Hepatocyte (in vitro differentiated cells): ENCODE measurements around the gene FIGNL2. TPM values are rescaled to one million over a fixed set of nuclear protein-coding genes. Genes with fewer than 3 reads are reported as not detected.

ENCODE experiments used
- DNase-seq: peaks from one replicate; pipeline ENCODE4 v3.0.0-alpha.2; 2016; ENCODE audit warnings: low spot score
- H2AFZ ChIP-seq: fragments of 200-600 bp; sonication (generic); 2 replicates; pipeline ENCODE4 v1.6.0; 2016; ENCODE audit warnings: antibody characterized with exemption, mild to moderate bottlenecking
- H3K27ac ChIP-seq: fragments of 200-600 bp; sonication (generic); 2 replicates; pipeline ENCODE4 v1.5.1; 2016; ENCODE audit warnings: mild to moderate bottlenecking
- H3K27me3 ChIP-seq: fragments of 200-600 bp; sonication (generic); 2 replicates; pipeline ENCODE4 v1.6.1; 2016
- H3K36me3 ChIP-seq: fragments of 200-600 bp; sonication (generic); replicated peaks from 2 replicates; pipeline ENCODE4 v1.5.1; 2016; ENCODE audit warnings: low read depth; ENCODE audit not compliant: insufficient read depth
- H3K4me1 ChIP-seq: fragments of 200-600 bp; sonication (generic); 2 replicates; pipeline ENCODE4 v1.5.1; 2016; ENCODE audit warnings: mild to moderate bottlenecking, moderate library complexity; ENCODE audit not compliant: insufficient read depth
- H3K4me2 ChIP-seq: fragments of 200-600 bp; sonication (generic); 2 replicates; pipeline ENCODE4 v1.6.0; 2016
- H3K4me3 ChIP-seq: fragments of 200-600 bp; sonication (generic); 2 replicates; pipeline ENCODE4 v1.5.1; 2016; ENCODE audit warnings: mild to moderate bottlenecking
- H3K79me2 ChIP-seq: fragments of 200-600 bp; sonication (generic); 2 replicates; pipeline ENCODE4 v1.6.0; 2017; ENCODE audit warnings: mild to moderate bottlenecking
- H3K9me2 ChIP-seq: fragments of 200-600 bp; sonication (generic); replicated peaks from 2 replicates; pipeline ENCODE4 v1.6.0; 2017; ENCODE audit warnings: mild to moderate bottlenecking; ENCODE audit not compliant: insufficient read depth
- H3K9me3 ChIP-seq: fragments of 200-600 bp; sonication (generic); 2 replicates; pipeline ENCODE4 v1.5.1; 2016; ENCODE audit warnings: low read depth, mild to moderate bottlenecking
- H4K20me1 ChIP-seq: fragments of 200-600 bp; sonication (generic); 2 replicates; pipeline ENCODE4 v1.6.0; 2016; ENCODE audit warnings: mild to moderate bottlenecking; ENCODE audit not compliant: insufficient read depth, poor library complexity, severe bottlenecking
- EZH2 ChIP-seq: fragments of 200-600 bp; sonication (generic); IDR thresholded peaks from 2 replicates; pipeline ENCODE4 v1.6.1; 2016; ENCODE audit warnings: antibody characterized with exemption, mild to moderate bottlenecking, borderline replicate concordance
- EZH2phosphoT487 ChIP-seq: fragments of 200-600 bp; sonication (generic); IDR thresholded peaks from one replicate; pipeline ENCODE4 v1.6.1; 2018; ENCODE audit warnings: antibody characterized with exemption, mild to moderate bottlenecking, low read depth, moderate library complexity; ENCODE audit not compliant: unreplicated experiment, severe bottlenecking
- WGBS: methylation state at CpG from one replicate; pipeline ENCODE4 v1.1.6; 2016; ENCODE audit warnings: low lambda C conversion rate; ENCODE audit errors: missing lambda C conversion rate; 5-methylcytosine and 5-hydroxymethylcytosine counted together
- polyA plus RNA-seq: library from polyadenylated mRNA; unstranded; fragments of >200 nt; fragmentation: Nextera tagmentation; extraction: Ambion mirVana; gene quantifications from 2 replicates; pipeline ENCODE4 v1.2.1, GENCODE V29; 2016
- total RNA-seq: library from RNA; depleted of rRNA; stranded (reverse); fragments of >200 nt; gene quantifications from 2 replicates; pipeline ENCODE4 v1.2.3, GENCODE V29; 2014
- TF ChIP-seq, protein P1 (sequence below): fragments of 200-600 bp; sonication (generic); IDR thresholded peaks from 2 replicates; pipeline ENCODE4 v1.5.1; 2016; ENCODE audit warnings: antibody characterized with exemption, mild to moderate bottlenecking; ENCODE audit not compliant: poor library complexity

The FIGNL2 gene
- total and polyA plus RNA-seq, 2 experiments from 2014 or later, result 1.1 to 3.2 TPM

DNA sequence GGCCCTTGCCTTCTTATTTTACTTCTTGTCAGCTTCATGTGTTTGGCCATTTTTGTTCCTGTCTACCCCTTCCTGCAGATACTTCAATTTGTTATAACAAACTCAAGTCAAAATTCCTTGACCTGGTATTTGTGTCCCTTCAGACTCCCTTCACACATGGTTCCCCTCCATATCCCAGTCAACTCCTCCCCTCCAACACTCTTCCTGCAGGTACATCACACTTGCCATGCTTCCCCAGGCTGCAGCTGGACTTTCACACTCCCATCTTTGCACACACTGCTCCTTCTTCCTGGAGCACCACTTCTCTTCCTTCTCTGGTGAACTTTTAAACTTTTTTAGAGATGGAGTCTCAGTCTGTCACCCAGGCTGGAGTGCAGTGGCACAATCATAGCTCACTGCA is 18.9 kb upstream of the FIGNL2 start:
- H3K27me3 ChIP-seq, result peaks cover 8% of the 10 kb centered on the region
- DNase-seq, result no peak
- no peaks in the 10 kb centered on the region for H3K9me2 ChIP-seq
- no peaks in the 10 kb centered on the region for H4K20me1 ChIP-seq
- H3K36me3 ChIP-seq, result no peaks in the 10 kb centered on the region
- no peaks in the 10 kb centered on the region for H3K9me3 ChIP-seq
- H3K27ac ChIP-seq, result no peak overlapping the region
- peaks cover 45% of the 10 kb centered on the region for H3K4me1 ChIP-seq
- no peak overlapping the region for H3K4me3 ChIP-seq
- no peak for TF ChIP-seq EZH2
- no peak for TF ChIP-seq EZH2phosphoT487
- TF ChIP-seq, protein P1, sequence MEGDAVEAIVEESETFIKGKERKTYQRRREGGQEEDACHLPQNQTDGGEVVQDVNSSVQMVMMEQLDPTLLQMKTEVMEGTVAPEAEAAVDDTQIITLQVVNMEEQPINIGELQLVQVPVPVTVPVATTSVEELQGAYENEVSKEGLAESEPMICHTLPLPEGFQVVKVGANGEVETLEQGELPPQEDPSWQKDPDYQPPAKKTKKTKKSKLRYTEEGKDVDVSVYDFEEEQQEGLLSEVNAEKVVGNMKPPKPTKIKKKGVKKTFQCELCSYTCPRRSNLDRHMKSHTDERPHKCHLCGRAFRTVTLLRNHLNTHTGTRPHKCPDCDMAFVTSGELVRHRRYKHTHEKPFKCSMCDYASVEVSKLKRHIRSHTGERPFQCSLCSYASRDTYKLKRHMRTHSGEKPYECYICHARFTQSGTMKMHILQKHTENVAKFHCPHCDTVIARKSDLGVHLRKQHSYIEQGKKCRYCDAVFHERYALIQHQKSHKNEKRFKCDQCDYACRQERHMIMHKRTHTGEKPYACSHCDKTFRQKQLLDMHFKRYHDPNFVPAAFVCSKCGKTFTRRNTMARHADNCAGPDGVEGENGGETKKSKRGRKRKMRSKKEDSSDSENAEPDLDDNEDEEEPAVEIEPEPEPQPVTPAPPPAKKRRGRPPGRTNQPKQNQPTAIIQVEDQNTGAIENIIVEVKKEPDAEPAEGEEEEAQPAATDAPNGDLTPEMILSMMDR, result no peak
- H3K4me2 ChIP-seq, result no peak overlapping the region
- H3K79me2 ChIP-seq, result no peaks in the 10 kb centered on the region
- no peak overlapping the region for H2AFZ ChIP-seq

DNA sequence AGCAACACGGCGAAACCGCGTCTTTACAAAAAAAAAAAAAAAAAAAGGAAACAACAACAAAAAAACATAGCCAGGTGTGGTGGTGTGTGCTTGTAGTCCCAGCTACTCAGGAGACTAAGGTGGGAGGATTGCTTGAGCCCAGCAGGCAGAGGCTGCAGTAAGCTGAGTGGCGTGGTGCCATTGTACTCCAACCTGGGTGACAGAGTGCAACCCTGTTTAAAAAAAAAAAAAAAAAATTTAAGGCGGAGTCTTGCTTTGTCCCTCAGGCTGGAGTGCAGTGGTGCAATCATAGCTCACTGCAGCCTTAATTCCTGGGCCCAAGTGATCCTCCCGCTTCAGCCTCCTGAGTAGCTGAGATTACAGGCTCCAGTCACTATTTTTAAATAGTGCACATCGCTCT is 18.2 kb upstream of the FIGNL2 start:
- H3K27me3 ChIP-seq, result peaks cover 8% of the 10 kb centered on the region
- no peak for DNase-seq
- no peaks in the 10 kb centered on the region for H3K9me3 ChIP-seq
- no peak overlapping the region for H3K4me2 ChIP-seq
- H4K20me1 ChIP-seq, result no peaks in the 10 kb centered on the region
- H2AFZ ChIP-seq, result no peak overlapping the region
- WGBS, result 86% methylated on average over 8 of the region's 8 CpGs
- H3K27ac ChIP-seq, result no peak overlapping the region
- H3K36me3 ChIP-seq, result no peaks in the 10 kb centered on the region
- peaks cover 45% of the 10 kb centered on the region for H3K4me1 ChIP-seq
- no peak overlapping the region for H3K4me3 ChIP-seq
- no peaks in the 10 kb centered on the region for H3K9me2 ChIP-seq
- TF ChIP-seq EZH2phosphoT487, result no peak
- no peaks in the 10 kb centered on the region for H3K79me2 ChIP-seq

DNA sequence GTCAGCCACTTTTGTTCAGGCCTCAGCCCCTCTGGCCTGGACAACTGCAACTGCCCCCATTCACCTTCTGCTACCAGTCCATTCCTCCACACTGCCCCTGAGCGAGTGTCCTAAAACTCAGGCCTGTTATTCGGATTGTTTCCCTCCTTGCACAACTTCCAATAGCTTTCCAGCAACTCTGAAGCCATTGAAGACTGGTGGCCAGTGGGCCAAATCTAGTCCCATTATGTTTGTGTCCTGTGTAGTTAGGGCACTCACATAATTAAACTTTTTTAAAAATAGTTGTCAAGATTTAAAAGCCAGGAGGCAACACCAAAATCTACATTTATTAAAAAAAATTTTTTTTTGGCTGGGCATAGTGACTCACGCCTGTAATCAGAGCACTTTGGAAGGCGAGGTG is 17.8 kb upstream of the FIGNL2 start:
- H3K79me2 ChIP-seq, result no peaks in the 10 kb centered on the region
- H3K9me3 ChIP-seq, result no peaks in the 10 kb centered on the region
- no peaks in the 10 kb centered on the region for H3K36me3 ChIP-seq
- TF ChIP-seq EZH2phosphoT487 (no peak), EZH2 (no peak)
- TF ChIP-seq, protein P1, result no peak
- no peaks in the 10 kb centered on the region for H3K9me2 ChIP-seq
- WGBS, result 95% methylated on average over 4 of the region's 4 CpGs
- no peak for DNase-seq
- no peaks in the 10 kb centered on the region for H4K20me1 ChIP-seq
- H3K4me3 ChIP-seq, result no peak overlapping the region
- no peak overlapping the region for H3K4me2 ChIP-seq
- H3K27ac ChIP-seq, result no peak overlapping the region
- H2AFZ ChIP-seq, result no peak overlapping the region
- H3K27me3 ChIP-seq, result peaks cover 8% of the 10 kb centered on the region
- H3K4me1 ChIP-seq, result peaks cover 45% of the 10 kb centered on the region

DNA sequence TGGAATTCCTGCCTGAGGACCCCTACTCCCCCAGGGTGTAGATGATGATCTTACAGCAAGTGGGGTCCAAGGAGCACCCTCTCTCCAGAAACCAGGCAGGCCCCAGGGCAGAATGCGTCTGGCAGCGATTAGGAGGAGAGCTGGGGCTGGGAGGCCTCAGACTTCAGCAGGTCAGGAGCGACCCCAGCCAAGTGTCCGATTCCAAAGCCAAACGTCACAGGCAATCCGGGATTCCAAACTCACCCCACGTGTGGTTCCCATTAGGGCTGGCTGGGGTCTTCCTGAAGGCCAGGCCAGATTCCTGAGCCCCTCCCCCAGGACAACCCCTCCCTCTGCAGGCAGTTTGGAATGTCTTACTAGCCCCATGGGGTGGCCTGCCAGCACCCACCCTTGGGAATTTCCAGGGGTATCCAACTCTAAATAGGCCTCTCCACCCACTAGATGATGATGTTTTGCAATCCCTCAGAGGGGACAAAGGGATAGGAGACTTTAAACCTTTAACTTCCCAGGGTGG is 17.3 kb upstream of the FIGNL2 start:
- Histone ChIP-seq H3K27ac (no peak overlapping the region), H3K79me2 (no peaks in the 10 kb centered on the region), H3K4me2 (no peak overlapping the region), H3K27me3 (peaks cover 8% of the 10 kb centered on the region), H4K20me1 (no peaks in the 10 kb centered on the region), H3K4me1 (peaks cover 45% of the 10 kb centered on the region), H3K4me3 (no peak overlapping the region), H2AFZ (no peak overlapping the region), H3K9me2 (no peaks in the 10 kb centered on the region), H3K9me3 (no peaks in the 10 kb centered on the region), H3K36me3 (no peaks in the 10 kb centered on the region)
- TF ChIP-seq, protein P1, result no peak
- TF ChIP-seq EZH2 (no peak), EZH2phosphoT487 (no peak)
- DNase-seq, result no peak
- 48% methylated on average over 7 of the region's 7 CpGs for WGBS
